HG03095 (cell line): Measurements from ENCODE around the gene KCNMA1.
"Not testable (repeated sequence)": the region's sequence is repeated elsewhere in the genome, so short reads cannot be mapped to it uniquely, and the experiment has no call there.

Experiments used
- ATAC-seq: cut with Tn5 transposase; IDR thresholded peaks from one replicate; pipeline ENCODE4 v1.9.1; 2021; ENCODE audit warnings: moderate library complexity; ENCODE audit not compliant: unreplicated experiment

KCNMA1 gene

GRCh38 chr10:77588886-77589285 lies 48.7 kb downstream of the KCNMA1 start:
- ATAC-seq: no peak

- no peak for ATAC-seq
Measured at GRCh38 chr10:77587416-77587790, 50.2 kb downstream of the KCNMA1 start.

GRCh38 chr10:77586719-77587415 lies 50.7 kb downstream of the KCNMA1 start:
- no peak for ATAC-seq

GRCh38 chr10:77584938-77585337 lies 52.7 kb downstream of the KCNMA1 start:
- no peak for ATAC-seq

- ATAC-seq: no peak
Measured at GRCh38 chr10:77583527-77583926, 54.1 kb downstream of the KCNMA1 start.

GRCh38 chr10:77582710-77583115 lies 54.9 kb downstream of the KCNMA1 start:
- ATAC-seq: no peak

GRCh38 chr10:77581738-77582137 lies 55.9 kb downstream of the KCNMA1 start:
- no peak for ATAC-seq

- ATAC-seq: no peak
Measured at GRCh38 chr10:77580482-77580881, 57.1 kb downstream of the KCNMA1 start.

GRCh38 chr10:77578583-77579227 lies 58.9 kb downstream of the KCNMA1 start:
- no peak for ATAC-seq

- no peak for ATAC-seq
Measured at GRCh38 chr10:77577666-77578229, 59.9 kb downstream of the KCNMA1 start.

GRCh38 chr10:77576444-77577032 lies 61.1 kb downstream of the KCNMA1 start:
- no peak for ATAC-seq

GRCh38 chr10:77576007-77576367 lies 61.6 kb downstream of the KCNMA1 start:
- ATAC-seq: no peak

GRCh38 chr10:77575271-77576006 lies 62.2 kb downstream of the KCNMA1 start:
- no peak for ATAC-seq

- ATAC-seq: no peak
Measured at GRCh38 chr10:77574438-77574837, 63.2 kb downstream of the KCNMA1 start.

- ATAC-seq: not testable (repeated sequence)
Measured at GRCh38 chr10:77572520-77572919, 65.1 kb downstream of the KCNMA1 start.

GRCh38 chr10:77571490-77571889 lies 66.1 kb downstream of the KCNMA1 start:
- no peak for ATAC-seq

GRCh38 chr10:77566914-77567566 lies 70.6 kb downstream of the KCNMA1 start:
- no peak for ATAC-seq

- ATAC-seq: no peak
Measured at GRCh38 chr10:77566236-77566635, 71.4 kb downstream of the KCNMA1 start.

GRCh38 chr10:77565590-77566023 lies 72.0 kb downstream of the KCNMA1 start:
- ATAC-seq: no peak

- ATAC-seq: no peak
Measured at GRCh38 chr10:77564731-77565589, 72.6 kb downstream of the KCNMA1 start.
